DMS53 (cell line): Measurements from ENCODE around the gene ATG9A.

Experiments
- DNase-seq: peaks from one replicate; lab custom pipeline; 2025; lab: John Stamatoyannopoulos, UW

Gene ATG9A

DNA sequence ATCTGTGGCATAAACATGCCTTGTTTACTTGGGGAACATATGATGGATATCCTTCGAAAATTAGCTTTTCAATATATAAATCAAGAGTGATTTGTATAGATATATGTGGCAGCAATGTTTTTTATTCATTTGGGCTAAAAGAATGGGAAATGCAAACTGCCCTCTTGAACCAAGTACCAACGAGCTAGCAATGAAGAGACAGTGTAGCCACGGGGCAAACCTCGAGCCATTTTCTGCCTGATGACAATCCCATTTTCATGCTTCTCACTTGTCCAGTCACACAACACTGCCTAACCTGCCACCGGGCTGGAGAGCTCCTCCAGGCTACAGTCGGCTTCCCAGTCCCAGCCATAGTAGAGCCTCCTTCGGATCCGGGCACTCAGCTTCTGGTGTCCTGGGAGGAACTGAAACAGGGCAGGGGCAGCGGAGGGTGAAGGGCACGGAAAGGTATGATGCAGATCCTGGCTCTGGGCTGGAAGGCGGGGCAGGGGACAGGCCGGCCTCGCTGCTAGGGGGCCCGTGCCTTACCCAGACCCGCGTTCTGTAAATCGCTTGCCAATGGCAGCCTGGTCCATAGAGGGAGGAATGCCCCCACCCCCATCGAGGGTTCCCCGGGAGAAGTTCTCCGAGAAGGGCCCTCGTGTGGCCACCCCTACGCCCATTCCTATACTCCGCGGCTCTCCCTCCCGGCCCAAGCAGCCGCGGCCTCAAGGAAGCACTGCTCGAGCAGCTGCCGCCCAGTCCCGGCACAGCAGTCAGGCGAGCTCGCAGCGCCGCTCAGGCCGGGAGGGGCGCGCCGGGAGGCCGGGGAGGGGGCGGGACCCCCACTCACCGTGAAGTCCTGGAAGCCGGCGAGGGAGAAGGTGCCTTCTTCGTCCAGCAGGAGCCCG is 53.3 kb downstream of the ATG9A start:
- DNase-seq: peak; percentile 71

DNA sequence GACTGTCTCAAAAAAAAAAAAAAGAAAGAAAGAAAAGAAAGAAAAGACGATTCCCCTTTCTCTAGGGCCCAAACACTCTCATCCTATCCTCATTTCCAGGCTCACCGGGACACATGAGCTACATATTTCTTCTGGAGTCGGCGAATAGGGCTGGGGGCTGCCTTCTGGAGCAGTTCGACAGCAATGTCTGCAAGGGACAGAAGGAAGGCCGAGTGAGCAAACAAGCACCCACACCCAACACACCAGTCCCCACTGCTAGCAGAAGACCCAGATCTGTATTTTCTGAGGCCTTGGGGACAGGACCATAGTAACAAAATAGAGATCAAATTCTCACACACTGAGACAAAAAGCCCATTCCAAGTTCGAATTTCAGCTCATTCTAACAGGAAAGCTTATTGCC is 54.0 kb downstream of the ATG9A start:
- no peak for DNase-seq

- DNase-seq: no peak
Measured at GRCh38 chr2:219174801-219175200, 54.6 kb downstream of the ATG9A start.

DNA sequence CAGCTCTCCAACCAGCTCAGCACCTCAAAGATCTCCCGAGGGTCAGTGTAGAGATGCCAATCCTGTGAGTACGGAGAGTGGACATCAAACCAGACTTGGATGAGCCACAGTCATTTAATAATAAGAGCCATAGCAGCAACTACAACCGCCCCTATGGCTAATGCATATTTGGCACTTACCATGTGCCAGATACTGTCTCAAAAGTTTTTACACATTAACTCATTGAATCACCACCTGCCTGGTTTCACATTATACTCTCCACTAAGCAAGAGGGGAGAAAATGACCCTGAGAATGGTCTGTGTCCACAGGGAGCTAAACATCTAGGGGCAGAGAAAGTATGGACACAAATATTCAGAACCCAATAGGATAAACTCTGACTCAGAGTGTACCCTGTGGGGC is 55.3 kb downstream of the ATG9A start:
- no peak for DNase-seq

GRCh38 chr2:219173176-219173575 is 56.3 kb downstream of the ATG9A start:
- DNase-seq: no peak

DNA sequence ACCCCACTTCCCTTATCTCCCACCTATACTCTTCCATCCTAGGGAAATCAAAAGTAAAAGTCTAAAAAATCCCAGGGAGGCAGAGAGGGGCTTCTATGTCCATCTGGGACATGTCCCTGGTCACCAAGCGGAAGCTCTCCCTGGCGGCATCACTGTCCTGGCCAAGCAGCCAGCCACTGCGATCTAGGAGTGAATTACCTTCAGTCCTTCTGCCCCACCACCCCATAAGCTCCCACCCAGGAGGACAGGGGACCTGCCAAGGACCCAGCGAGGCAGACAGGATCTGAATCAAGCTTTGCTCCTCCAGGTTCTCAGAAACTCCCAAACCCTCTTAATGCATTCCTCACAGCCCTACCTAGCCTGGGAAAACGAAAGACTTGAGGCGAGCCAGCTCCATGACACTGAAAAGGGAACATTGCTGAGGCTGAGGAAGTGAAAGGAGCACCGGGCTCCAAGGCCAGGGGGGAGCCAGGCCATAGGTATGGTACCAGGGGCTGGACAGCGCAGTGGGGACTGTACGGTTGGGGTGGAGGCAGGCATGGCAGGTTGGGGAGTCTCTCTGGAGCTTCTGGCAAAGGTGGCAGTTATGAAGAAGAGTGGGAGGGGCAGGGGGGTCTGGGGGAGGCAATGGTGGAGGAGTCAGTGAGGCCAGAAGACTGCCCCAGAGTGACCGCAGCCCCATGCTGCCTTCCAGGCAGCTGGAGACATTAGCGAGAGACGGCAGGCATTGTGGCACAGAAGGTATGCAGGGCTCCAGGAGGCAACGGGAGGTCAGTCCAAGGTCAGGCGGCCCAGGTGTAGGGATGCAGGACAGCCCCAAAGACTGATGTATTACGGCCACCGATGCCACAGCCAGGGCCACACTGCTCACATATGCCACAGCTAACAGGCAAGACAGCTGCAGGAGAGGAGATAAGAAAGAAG is 56.9 kb downstream of the ATG9A start:
- DNase-seq: no peak

DNA sequence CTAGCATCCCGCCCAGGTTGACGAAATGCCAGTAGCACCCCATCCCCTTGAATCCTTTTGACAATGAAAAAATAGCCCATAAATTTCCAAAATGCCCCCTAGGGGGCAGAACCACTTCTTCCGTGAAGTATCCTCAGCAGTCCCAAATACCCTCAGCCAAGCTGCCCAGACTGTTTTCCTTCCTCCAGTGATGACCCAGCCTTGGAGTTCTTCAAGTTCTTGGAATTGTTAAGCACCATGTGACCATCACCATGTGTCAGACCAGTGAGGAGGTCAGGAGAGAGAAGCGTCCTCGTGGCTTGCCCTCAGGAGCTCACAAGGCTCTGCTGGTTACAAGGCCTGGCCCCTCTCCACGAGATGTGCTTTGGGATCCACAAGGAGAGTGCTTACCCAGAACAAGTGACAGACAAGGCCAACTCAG is 58.2 kb downstream of the ATG9A start:
- DNase-seq: peak; percentile 58

GRCh38 chr2:219169930-219170654 is 59.3 kb downstream of the ATG9A start, which contains the start of gene SLC23A3:
SLC23A3 (minus strand) TSS chr2:219170029; CDS start chr2:219169984, 45 bp downstream.
- DNase-seq: no peak
